DND-41 (cell line): ENCODE data around the gene VAV2.

Experiments
- CTCF ChIP-seq: IDR thresholded peaks from 2 replicates; pipeline ENCODE4 v1.5.1; 2012; ENCODE audit warnings: borderline replicate concordance, low read length, moderate library complexity, mild to moderate bottlenecking; ENCODE audit not compliant: poor library complexity, severe bottlenecking; ENCODE audit errors: extremely low read depth
- EZH2 ChIP-seq: IDR thresholded peaks from 3 replicates; pipeline ENCODE4 v1.6.1; 2012; ENCODE audit warnings: borderline replicate concordance, low read depth, mild to moderate bottlenecking, moderate library complexity, low read length, inconsistent platforms; ENCODE audit not compliant: severe bottlenecking

GRCh38 chr9:133716564-133717112 is 275.5 kb downstream of the VAV2 start:
- TF ChIP-seq CTCF (no peak), EZH2 (no peak)
